ENCODE data around the gene DPP10.
"Not testable (repeated sequence)": the region's sequence is repeated elsewhere in the genome, so short reads cannot be mapped to it uniquely, and the experiment has no call there.

Gene DPP10

GRCh38 chr2:114717049-114717448, 274.6 kb downstream of the DPP10 start:
- DNase-seq (ENCODE audit: low read depth in 2 of 2), result no peak

DNA sequence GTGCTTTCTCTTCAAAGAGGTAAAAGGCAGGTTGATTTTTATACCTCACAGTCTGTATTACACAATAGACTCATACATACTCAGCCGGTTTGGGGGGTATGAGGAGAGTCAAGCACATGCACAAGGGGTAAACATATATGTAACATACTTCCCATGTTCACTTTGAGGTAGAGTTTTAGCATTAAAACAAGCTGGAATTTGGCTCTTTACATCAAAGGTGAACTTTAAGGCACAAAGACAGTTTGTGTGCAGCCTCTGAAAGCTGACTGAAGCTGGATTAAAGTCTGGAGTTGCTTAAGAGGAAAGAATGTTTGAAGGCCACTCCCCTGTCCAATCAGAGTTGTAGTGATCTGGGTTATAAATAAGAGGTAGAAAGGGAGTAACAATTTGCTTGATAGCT, 282.0 kb downstream of the DPP10 start:
- DNase-seq (ENCODE audit: low read depth in 2 of 2), result no peak

GRCh38 chr2:114727012-114727411, 284.6 kb downstream of the DPP10 start:
- DNase-seq (ENCODE audit: low read depth in 2 of 2), result no peak

GRCh38 chr2:114728372-114728771, 285.9 kb downstream of the DPP10 start:
- no peak for DNase-seq (ENCODE audit: low read depth in 2 of 2)

DNA sequence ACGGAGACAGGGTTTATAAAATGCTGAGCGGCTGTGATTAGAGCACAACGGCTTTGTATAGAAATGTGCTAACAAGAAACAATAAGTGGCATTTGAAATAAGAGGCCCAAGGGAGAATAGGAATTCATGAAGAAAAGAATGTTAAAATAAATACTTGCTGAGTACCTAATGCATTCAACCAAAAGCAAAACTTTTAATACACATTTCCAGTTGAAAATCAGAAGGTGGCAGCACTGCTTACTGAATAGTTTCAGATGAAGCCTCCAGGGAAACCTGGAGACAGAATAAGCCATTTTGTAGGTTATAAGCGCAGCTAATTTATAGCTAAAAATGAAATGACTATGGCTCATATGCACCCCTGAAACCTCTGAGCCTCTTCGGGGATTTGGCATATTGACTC, 286.6 kb downstream of the DPP10 start:
- no peak for DNase-seq (ENCODE audit: low read depth in 2 of 2)

DNA sequence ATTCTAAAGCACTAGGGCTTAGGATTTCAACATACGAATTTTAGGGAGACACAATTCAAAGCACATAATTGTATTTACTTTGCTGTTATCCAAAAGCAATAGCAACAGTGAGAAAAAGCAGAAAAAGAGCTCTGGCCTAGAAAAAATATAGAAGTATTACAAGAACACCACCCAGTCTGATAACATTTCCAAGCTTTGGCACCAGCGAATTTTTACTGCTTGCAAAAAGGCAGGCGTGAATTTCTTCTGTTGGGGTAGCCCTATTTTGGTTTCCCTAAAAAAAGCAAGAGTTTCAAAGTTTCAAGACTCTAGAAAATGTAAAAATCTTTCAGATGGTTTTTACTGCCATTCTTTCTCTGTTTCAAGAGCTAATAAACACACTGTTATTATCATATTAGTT, 292.7 kb downstream of the DPP10 start:
- no peak for DNase-seq (ENCODE audit: low read depth in 2 of 2)

DNA sequence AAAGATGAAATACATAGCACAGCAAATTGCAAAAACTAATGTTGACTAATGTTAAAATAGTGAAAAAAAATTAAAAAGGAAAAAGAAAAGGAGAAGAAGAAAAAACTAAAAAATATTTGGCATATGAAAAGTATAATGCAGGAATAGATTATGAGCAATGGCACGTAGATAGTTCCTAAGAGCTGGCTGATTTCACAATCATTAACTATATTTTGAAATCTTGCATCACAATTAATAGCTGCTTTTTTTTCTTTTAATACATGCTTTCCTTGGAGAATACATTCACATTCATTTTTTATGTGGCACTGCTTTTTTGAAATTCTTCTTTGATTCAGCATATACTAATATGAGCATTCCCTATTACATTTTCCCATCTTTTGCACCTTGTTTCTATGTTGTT, 299.8 kb downstream of the DPP10 start:
- DNase-seq (ENCODE audit: low read depth in 2 of 2), result no peak

GRCh38 chr2:114745700-114746099, 303.3 kb downstream of the DPP10 start:
- no peak for DNase-seq (ENCODE audit: low read depth in 2 of 2)

GRCh38 chr2:114748175-114748574, 305.7 kb downstream of the DPP10 start:
- DNase-seq (ENCODE audit: low read depth in 2 of 2), result not testable (repeated sequence)

DNA sequence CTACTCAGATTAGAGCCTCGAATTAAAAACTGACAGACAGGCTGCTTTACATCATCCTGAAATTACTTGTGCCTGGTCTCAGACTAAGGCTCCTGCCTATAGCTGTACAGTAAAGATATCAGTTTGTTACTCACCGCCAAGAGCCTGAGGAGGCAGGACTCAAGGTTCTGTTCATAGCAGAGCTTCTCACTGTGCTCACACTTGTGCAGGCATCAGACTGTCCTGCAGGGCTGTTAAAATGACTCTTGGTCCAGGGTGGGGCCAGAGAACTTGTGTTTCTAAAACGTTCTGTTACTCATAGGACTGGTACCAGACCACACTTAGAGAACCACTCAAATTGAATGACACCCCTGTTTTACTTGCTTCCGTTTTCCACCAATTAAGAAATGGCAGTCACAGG, 310.0 kb downstream of the DPP10 start:
- DNase-seq (ENCODE audit: low read depth in 2 of 2), result no peak

DNA sequence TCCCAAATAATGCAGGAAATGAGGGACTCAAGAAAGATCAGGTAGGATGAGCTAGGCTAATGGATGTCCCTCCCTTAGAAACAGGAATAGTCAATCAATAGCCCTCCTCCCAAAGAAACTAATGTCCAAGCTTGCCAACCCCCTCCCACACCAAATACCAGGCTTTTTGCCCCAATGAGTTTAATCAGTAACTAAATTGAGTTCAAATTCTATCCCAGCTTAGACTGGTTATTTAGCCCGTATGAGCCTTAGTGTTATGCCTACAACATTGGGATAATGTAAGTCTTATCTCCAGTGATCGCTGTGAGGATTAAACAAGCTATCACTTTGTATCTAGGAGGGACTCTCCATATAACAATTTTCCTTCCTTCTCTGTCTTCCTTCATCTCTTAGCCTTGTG, 310.7 kb downstream of the DPP10 start:
- DNase-seq (ENCODE audit: low read depth in 2 of 2), result no peak

GRCh38 chr2:114754907-114755563, 312.6 kb downstream of the DPP10 start:
- DNase-seq (ENCODE audit: low read depth in 2 of 2), result no peak

GRCh38 chr2:114762376-114762775, 319.9 kb downstream of the DPP10 start:
- no peak for DNase-seq (ENCODE audit: low read depth in 2 of 2)

- DNase-seq (ENCODE audit: low read depth in 2 of 2), result no peak
Measured at GRCh38 chr2:114762986-114763385, 320.5 kb downstream of the DPP10 start.

DNA sequence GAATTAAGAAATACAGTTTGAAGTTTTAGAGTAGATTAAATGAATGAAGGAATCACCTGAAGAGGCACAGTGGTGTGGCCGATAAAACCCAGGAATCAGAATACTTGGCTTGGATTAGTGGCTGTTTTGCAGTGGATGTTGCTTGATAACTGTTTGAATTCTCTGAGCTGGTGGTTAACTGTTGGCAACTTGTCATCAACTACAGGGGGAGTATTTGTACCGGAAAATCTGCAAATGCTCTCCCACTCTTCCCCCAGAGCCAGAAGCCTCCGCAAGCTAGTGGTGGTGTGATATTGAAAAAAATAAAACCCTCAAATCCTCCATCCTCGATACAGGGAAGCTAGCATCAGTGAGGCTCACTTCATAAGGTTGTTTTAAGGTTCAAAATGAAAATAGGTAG, 326.7 kb downstream of the DPP10 start:
- DNase-seq (ENCODE audit: low read depth in 2 of 2), result no peak

- DNase-seq (ENCODE audit: low read depth in 2 of 2), result no peak
Measured at GRCh38 chr2:114769991-114770390, 327.6 kb downstream of the DPP10 start.

DNA sequence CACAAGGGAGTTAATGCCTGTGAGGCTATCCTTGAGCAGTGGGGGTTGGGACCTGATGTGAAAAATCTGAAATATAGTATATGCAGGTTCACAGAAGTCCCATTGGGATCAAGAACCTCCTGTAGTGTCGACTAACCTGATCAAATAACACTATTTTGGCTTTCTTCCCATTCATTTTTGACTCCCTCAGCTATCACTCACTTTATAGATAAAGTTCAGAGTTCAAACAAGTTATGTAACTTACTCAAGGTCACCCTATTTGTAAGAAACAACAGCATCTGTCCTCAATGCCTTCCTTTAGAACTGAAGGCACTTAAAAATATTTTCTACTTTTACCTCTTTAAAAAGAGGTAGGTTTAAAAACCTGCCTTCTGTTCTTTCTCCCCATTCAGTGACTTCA, 341.6 kb downstream of the DPP10 start:
- DNase-seq (ENCODE audit: low read depth in 2 of 2), result no peak

DNA sequence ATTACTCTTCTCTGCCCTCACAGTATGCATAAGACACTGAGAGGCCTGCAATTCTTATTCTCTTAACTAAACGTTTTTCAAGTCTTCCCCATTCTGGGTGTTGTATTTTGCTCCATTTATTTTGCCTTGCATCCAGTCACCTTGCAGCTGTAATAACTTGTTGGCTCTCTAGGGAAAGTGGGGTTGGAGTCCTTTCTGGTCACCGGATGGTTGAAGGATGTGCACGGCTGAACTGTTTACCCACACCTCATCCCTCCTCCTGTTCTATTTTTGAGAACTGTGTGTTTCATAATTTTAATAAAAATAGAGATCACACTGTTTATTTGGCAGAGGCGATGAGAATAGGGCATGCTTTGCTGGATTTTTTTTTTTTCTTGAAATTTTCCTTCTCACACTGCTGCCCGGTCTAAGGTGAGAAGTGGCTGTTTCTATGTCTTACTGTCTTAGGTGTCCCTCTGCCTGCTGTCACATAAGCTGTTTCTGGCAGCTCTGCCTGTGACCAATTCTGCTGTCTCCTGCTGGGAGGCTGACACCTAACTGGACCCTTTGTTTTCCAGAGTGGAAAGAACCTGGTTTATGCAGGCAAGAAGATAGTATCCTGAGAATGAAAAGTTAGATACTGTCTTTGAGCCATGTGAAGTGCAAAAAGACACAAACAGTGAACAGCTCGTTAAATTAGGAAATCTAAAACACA, 342.6 kb downstream of the DPP10 start:
- DNase-seq (ENCODE audit: low read depth in 2 of 2), result no peak

DNA sequence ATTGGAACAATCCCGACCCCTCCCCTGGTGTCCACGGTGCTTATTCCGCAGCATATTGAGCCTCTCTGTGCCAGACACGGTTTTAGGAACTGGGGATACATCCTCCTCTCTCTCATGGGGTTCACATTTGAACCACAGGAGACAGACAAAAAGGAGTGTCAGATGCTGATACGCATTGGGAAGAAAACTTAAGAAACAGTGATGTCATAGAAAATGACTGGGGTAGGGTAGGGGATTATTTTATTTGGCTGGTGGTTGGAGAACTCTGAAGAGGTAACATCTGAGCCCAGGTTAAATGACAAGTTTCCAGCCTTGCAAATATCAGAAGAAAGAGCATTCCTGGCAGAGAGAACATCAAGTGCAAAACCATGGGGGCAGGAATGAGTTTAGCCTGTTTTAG, 344.5 kb downstream of the DPP10 start:
- DNase-seq (ENCODE audit: low read depth in 2 of 2), result no peak

DNA sequence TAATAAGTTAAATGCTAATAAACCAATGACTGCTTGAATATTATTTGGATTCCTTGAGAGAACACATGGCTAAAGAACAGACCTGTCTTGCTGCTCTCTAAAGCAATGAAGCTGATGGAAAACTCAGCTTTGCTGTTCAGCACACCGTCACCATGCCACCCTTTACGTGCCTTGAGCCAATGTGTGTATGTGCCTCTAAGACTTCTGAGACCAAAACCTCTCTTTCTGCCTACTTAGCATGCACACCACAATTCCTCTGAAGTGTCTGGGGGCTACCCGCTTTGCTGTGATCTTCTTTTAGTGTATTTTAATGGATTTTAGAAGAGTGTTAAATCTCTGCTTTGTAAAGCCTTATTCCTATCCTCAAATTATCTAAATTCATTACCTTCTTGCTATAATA, 345.0 kb downstream of the DPP10 start:
- DNase-seq (ENCODE audit: low read depth in 2 of 2), result no peak

- DNase-seq (ENCODE audit: low read depth in 2 of 2), result no peak
Measured at GRCh38 chr2:114789989-114790388, 347.5 kb downstream of the DPP10 start.

GRCh38 chr2:114797540-114797939, 355.1 kb downstream of the DPP10 start:
- no peak for DNase-seq (ENCODE audit: low read depth in 2 of 2)

DNA sequence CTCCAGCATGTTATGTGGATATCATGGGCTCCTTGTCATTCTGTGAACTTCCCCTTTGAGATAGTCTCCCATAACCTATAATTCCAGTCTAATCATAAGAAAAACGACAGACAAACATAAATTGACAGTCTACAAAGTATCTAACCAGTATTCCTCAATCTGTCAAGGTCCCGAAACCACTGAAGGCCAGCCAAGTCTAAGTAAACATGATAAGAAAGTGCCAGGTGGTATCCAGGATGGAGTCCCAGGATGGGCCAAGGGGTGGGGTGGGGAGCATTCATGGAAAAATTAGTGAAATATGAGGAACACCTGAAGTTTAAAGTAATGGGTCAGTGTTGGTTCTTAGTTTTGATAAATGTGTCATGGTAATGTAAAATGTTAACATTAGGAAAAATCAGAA, 355.5 kb downstream of the DPP10 start:
- no peak for DNase-seq (ENCODE audit: low read depth in 2 of 2)

- no peak for DNase-seq (ENCODE audit: low read depth in 2 of 2)
Measured at GRCh38 chr2:114800371-114800770, 357.9 kb downstream of the DPP10 start.

All from stimulated activated CD8-positive, alpha-beta memory T cell treated with anti-CD3 and anti-CD28 coated beads, Interleukin-2, amount 100 ng/mL, for 1 hour (primary cell).